ENCODE data around the gene RBM20. TPM values are rescaled to one million over a fixed set of nuclear protein-coding genes. Genes with fewer than 3 reads are reported as not detected.

The RBM20 gene
- total RNA-seq, 4 donors from 2014 or later: 0.62 to 7.4 (median 3.9) TPM

- Histone ChIP-seq H3K4me1 (peaks cover 0 to 14% (median 7%) of the 10 kb centered on the region in 3 donors), H3K27ac (no peak overlapping the region), H3K4me3 (no peak overlapping the region), H3K36me3 (no peaks in the 10 kb centered on the region), H3K27me3 (peaks cover 64% of the 10 kb centered on the region), H3K9me3 (no peaks in the 10 kb centered on the region)
- no peak for ATAC-seq
- WGBS, 2 donors (ENCODE audit: low coverage in 1 of 2): 86 to 100% methylated on average over 3 of the region's 3 CpGs
- TF ChIP-seq POLR2A (IDR thresholded peaks at IDR 0.05) (no peak), EP300 (IDR thresholded peaks at IDR 0.05) (no peak), POLR2AphosphoS5 (IDR thresholded peaks at IDR 0.05) (no peak)
- TF ChIP-seq, protein P1, sequence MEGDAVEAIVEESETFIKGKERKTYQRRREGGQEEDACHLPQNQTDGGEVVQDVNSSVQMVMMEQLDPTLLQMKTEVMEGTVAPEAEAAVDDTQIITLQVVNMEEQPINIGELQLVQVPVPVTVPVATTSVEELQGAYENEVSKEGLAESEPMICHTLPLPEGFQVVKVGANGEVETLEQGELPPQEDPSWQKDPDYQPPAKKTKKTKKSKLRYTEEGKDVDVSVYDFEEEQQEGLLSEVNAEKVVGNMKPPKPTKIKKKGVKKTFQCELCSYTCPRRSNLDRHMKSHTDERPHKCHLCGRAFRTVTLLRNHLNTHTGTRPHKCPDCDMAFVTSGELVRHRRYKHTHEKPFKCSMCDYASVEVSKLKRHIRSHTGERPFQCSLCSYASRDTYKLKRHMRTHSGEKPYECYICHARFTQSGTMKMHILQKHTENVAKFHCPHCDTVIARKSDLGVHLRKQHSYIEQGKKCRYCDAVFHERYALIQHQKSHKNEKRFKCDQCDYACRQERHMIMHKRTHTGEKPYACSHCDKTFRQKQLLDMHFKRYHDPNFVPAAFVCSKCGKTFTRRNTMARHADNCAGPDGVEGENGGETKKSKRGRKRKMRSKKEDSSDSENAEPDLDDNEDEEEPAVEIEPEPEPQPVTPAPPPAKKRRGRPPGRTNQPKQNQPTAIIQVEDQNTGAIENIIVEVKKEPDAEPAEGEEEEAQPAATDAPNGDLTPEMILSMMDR (IDR thresholded peaks at IDR 0.05): no peak
These were observed 4.7 kb downstream of the RBM20 start for GRCh38 chr10:110648692-110649346.

DNA sequence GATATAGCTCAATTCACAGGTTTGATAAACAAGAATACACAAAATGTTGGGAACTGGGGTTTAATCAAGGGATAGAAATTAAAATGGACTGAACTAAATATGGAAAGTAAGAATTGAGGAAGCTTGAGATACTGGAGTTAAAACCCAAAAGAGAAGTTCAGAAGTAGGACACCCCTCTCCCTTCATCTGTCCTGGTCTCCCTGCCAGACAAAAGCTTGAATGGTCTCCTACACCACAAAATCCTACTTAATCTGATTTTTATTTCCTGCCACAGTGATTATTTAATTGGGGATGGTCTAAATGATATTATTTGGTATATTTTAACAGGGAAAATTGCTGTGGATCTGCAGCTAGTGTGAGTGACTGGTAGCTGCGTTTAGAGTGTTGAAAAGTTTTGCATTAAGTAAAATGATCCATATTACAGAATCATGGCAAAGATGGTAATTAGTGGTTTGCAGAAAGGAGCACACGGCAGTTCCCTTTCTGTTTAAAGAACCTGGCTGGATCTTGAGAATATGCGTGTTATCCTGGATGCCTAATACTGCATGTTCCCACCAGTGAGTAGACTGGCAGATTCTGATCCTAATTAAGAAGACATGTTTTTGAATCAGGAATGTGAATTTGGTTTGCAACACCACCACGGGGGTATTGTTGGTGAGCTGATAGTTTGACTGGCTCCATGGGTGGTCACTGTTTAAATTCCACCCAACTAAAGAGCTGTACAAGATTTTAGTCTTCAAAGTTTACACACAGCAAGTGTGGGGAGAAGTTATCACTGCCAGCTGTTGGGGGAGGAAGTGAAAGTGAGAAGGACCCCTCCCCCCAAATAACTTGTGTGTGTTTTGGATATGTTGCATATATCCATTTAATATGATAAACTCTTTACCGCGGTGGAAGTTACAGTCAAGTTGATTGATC is 5.5 kb downstream of the RBM20 start:
- Histone ChIP-seq H3K27me3 (peaks cover 56% of the 10 kb centered on the region), H3K4me1 (peaks cover 0 to 6% (median 0%) of the 10 kb centered on the region in 3 donors), H3K36me3 (no peaks in the 10 kb centered on the region), H3K27ac (no peak overlapping the region), H3K4me3 (no peak overlapping the region), H3K9me3 (no peaks in the 10 kb centered on the region)
- ATAC-seq: no peak
- TF ChIP-seq, protein P1 (IDR thresholded peaks at IDR 0.05): no peak
- TF ChIP-seq EP300 (IDR thresholded peaks at IDR 0.05): no peak
- no peak for TF ChIP-seq POLR2AphosphoS5 (IDR thresholded peaks at IDR 0.05)
- TF ChIP-seq POLR2A (IDR thresholded peaks at IDR 0.05): no peak
- 57 to 79% methylated on average over 5 to 6 of the region's 6 CpGs for WGBS, 2 donors (ENCODE audit: low coverage in 1 of 2)

- H3K27me3 ChIP-seq: peaks cover 50% of the 10 kb centered on the region
These were observed 6.1 kb downstream of the RBM20 start for GRCh38 chr10:110650265-110650668.

GRCh38 chr10:110651044-110651958 is 7.2 kb downstream of the RBM20 start:
- TF ChIP-seq, protein P1 (IDR thresholded peaks at IDR 0.05): no peak
- no peak for TF ChIP-seq EP300 (IDR thresholded peaks at IDR 0.05)
- no peak for TF ChIP-seq POLR2AphosphoS5 (IDR thresholded peaks at IDR 0.05)
- TF ChIP-seq POLR2A (IDR thresholded peaks at IDR 0.05): no peak
- H3K27ac ChIP-seq: peak overlapping the region; percentile 29 to 56 (median 40)
- no peak overlapping the region for H3K4me3 ChIP-seq
- peaks cover 39% of the 10 kb centered on the region for H3K27me3 ChIP-seq
- H3K36me3 ChIP-seq: no peaks in the 10 kb centered on the region
- H3K4me1 ChIP-seq: no peaks in the 10 kb centered on the region
- no peaks in the 10 kb centered on the region for H3K9me3 ChIP-seq
- ATAC-seq: peak; percentile 28
- 22 to 44% methylated on average over 7 to 10 of the region's 12 CpGs for WGBS, 2 donors (ENCODE audit: low coverage in 1 of 2)

More at GRCh38 chr10:110650265-110650668, 6.1 kb downstream of the RBM20 start:
- H3K27ac ChIP-seq: no peak overlapping the region
- WGBS, 2 donors (ENCODE audit: low coverage in 1 of 2): 57 to 67% methylated on average over 1 of the region's 1 CpG
- TF ChIP-seq POLR2AphosphoS5 (IDR thresholded peaks at IDR 0.05): no peak
- TF ChIP-seq, protein P1 (IDR thresholded peaks at IDR 0.05): no peak
- TF ChIP-seq POLR2A (IDR thresholded peaks at IDR 0.05): no peak
- no peak for TF ChIP-seq EP300 (IDR thresholded peaks at IDR 0.05)
- no peak overlapping the region for H3K4me3 ChIP-seq
- H3K9me3 ChIP-seq: no peaks in the 10 kb centered on the region
- no peak for ATAC-seq
- no peaks in the 10 kb centered on the region for H3K4me1 ChIP-seq
- no peaks in the 10 kb centered on the region for H3K36me3 ChIP-seq

Measured in gastroesophageal sphincter (tissue), 4 donors.